Mesothelial cell of epicardium (in vitro differentiated cells): ENCODE measurements around the gene PNRC1. TPM values are rescaled to one million over a fixed set of nuclear protein-coding genes. Genes with fewer than 3 reads are reported as not detected.

Experiments used
- DNase-seq, 2 experiments: peaks; one replicate each; pipeline ENCODE4 v3.0.0; 2021; ENCODE audit warnings: low spot score in 2 of 2; ENCODE audit not compliant: unreplicated experiment in 2 of 2
- H3K27ac Mint-ChIP-seq: 2 replicates; pipeline ENCODE4 v1.8.0; 2021; ENCODE audit warnings: mixed read lengths
- H3K27me3 Mint-ChIP-seq: 2 replicates; pipeline ENCODE4 v1.8.0; 2021; ENCODE audit warnings: low read depth, mixed read lengths
- H3K36me3 Mint-ChIP-seq: 2 replicates; pipeline ENCODE4 v1.8.0; 2021; ENCODE audit warnings: mixed read lengths
- H3K4me1 Mint-ChIP-seq: 2 replicates; pipeline ENCODE4 v1.8.0; 2021; ENCODE audit warnings: mixed read lengths
- H3K4me3 Mint-ChIP-seq: 2 replicates; pipeline ENCODE4 v1.8.0; 2021; ENCODE audit warnings: mild to moderate bottlenecking, moderate library complexity, mixed read lengths
- H3K9me3 Mint-ChIP-seq: 2 replicates; pipeline ENCODE4 v1.8.0; 2021; ENCODE audit warnings: mixed read lengths
- CTCF ChIP-seq: fragments of 200-600 bp; sonication (generic); IDR thresholded peaks from one replicate; pipeline ENCODE4 v1.5.0; 2021; ENCODE audit warnings: antibody characterized with exemption; ENCODE audit not compliant: unreplicated experiment
- total RNA-seq: library from RNA; stranded (reverse); gene quantifications from 3 replicates; pipeline ENCODE4 v1.2.1, GENCODE V29; 2021

The PNRC1 gene
- total RNA-seq, 1 donor from 2014 or later, result 190 TPM

DNA sequence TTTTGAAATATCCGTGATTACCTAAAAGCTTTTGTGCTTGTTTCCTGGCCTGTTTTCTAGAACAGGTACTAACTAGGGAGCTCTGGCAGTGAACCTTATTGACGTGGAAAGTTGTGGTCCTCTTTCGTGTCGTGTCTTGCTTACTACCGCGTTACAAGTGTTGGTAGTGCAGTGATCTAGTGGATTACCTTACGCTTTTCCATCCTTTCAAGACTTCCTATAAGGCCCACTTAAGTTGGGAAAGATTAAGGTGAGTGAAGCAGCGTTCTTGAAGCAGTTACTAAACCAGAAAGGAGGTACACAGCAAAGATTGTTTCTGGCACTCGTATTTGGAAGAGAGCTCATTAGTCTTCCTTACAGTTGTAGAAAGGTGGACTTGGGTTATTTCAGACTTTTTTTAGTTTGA lies 1.9 kb downstream of the PNRC1 start:
- DNase-seq, result no peak
- Mint-ChIP-seq H3K9me3 (no peaks in the 10 kb centered on the region), H3K27me3 (no peaks in the 10 kb centered on the region), H3K27ac (peak overlapping the region; percentile 98), H3K4me3 (peak overlapping the region; percentile 88), H3K36me3 (peaks cover 28% of the 10 kb centered on the region), H3K4me1 (peaks cover 33% of the 10 kb centered on the region)
- no peak for TF ChIP-seq CTCF

GRCh38 chr6:89084542-89084941 lies 4.0 kb downstream of the PNRC1 start:
- no peak for TF ChIP-seq CTCF
- peak overlapping the region; percentile 18 for H3K4me3 Mint-ChIP-seq
- peaks cover 29% of the 10 kb centered on the region for H3K4me1 Mint-ChIP-seq
- H3K27ac Mint-ChIP-seq, result peak overlapping the region; percentile 15
- DNase-seq, result no peak
- H3K27me3 Mint-ChIP-seq, result no peaks in the 10 kb centered on the region
- H3K9me3 Mint-ChIP-seq, result no peaks in the 10 kb centered on the region
- peaks cover 28% of the 10 kb centered on the region for H3K36me3 Mint-ChIP-seq

DNA sequence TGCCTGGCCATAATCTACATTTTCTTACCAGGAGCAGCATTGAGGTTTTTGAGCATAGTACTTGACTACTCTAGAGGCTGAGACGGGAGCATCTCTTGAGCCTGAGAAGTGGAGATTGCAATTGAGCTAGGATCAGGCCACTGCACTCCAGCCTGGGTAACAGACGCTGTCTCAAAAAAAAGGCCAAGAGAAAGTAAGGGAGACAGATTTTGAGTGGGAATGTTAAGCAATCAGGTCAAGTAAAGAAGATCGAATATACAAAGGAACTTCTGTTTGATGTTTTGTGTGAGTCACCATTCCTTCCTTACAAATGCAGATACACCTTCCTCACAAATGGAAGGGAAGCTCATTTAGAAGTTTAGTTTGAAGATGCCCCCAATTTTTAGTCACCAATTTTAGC lies 4.4 kb downstream of the PNRC1 start:
- peaks cover 28% of the 10 kb centered on the region for H3K36me3 Mint-ChIP-seq
- peak overlapping the region; percentile 15 for H3K27ac Mint-ChIP-seq
- TF ChIP-seq CTCF, result no peak
- H3K4me3 Mint-ChIP-seq, result peak overlapping the region; percentile 18
- H3K4me1 Mint-ChIP-seq, result peaks cover 29% of the 10 kb centered on the region
- DNase-seq, result no peak
- no peaks in the 10 kb centered on the region for H3K9me3 Mint-ChIP-seq
- H3K27me3 Mint-ChIP-seq, result no peaks in the 10 kb centered on the region

- Mint-ChIP-seq H3K9me3 (no peaks in the 10 kb centered on the region), H3K27ac (peak overlapping the region; percentile 15), H3K36me3 (peaks cover 28% of the 10 kb centered on the region), H3K4me1 (peaks cover 29% of the 10 kb centered on the region), H3K27me3 (no peaks in the 10 kb centered on the region), H3K4me3 (no peak overlapping the region)
- no peak for TF ChIP-seq CTCF
- no peak for DNase-seq
Measured at GRCh38 chr6:89085409-89086205, 5.1 kb downstream of the PNRC1 start.

DNA sequence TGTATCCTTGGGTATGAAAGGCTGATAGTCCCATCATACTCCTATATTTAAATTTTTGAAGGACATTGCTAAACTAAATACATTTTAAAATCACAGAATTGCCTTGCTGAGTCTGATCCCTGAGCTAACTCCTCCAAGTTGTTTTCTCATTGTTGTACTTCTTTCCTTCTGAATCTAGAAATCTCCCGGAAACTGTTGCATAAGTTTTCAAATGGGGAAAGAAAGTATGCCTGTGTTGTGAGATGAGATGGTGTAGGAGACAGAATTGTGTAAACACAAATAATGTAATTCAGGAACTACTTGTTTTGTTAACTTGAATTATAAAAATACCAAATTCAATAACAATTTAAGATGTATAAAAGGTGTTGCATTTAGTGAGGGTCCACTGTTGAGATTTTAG lies 7.3 kb downstream of the PNRC1 start:
- H3K36me3 Mint-ChIP-seq, result peaks cover 28% of the 10 kb centered on the region
- H3K4me3 Mint-ChIP-seq, result no peak overlapping the region
- peaks cover 25% of the 10 kb centered on the region for H3K4me1 Mint-ChIP-seq
- DNase-seq, result no peak
- peak overlapping the region; percentile 32 for H3K27ac Mint-ChIP-seq
- no peaks in the 10 kb centered on the region for H3K9me3 Mint-ChIP-seq
- TF ChIP-seq CTCF, result no peak
- H3K27me3 Mint-ChIP-seq, result no peaks in the 10 kb centered on the region

GRCh38 chr6:89098461-89098860 lies 17.9 kb downstream of the PNRC1 start:
- Mint-ChIP-seq H3K9me3 (no peaks in the 10 kb centered on the region), H3K36me3 (peaks cover 6% of the 10 kb centered on the region), H3K27me3 (no peaks in the 10 kb centered on the region), H3K27ac (no peak overlapping the region), H3K4me1 (no peaks in the 10 kb centered on the region), H3K4me3 (no peak overlapping the region)
- DNase-seq, result no peak
- TF ChIP-seq CTCF, result no peak
